ENCODE measurements around the gene HELZ. TPM values are rescaled to one million over a fixed set of nuclear protein-coding genes. Genes with fewer than 3 reads are reported as not detected.

The HELZ gene
- polyA plus RNA-seq, 3 donors, result 24.8 to 44.1 (median 39.9) TPM

- Histone ChIP-seq H3K9ac (ENCODE audit: insufficient read depth, low read length, poor library complexity, severe bottlenecking) (no peak overlapping the region), H3K4me1 (ENCODE audit: control insufficient read depth in 1 of 2, insufficient read depth in 2 of 2, low read length in 2 of 2) (peaks cover 22 to 27% of the 10 kb centered on the region in 2 donors), H3K36me3 (replicated peaks in 1 of 2; ENCODE audit: control insufficient read depth in 1 of 2, insufficient read depth in 2 of 2, low read length in 2 of 2) (peaks cover 42 to 71% of the 10 kb centered on the region in 2 donors), H3K27ac (ENCODE audit: low read depth in 1 of 2, low read length in 2 of 2) (no peak overlapping the region), H4K20me1 (ENCODE audit: insufficient read depth, low read length) (peaks cover 17% of the 10 kb centered on the region), H3K79me2 (ENCODE audit: insufficient read depth, low read length) (peaks cover 27% of the 10 kb centered on the region), H2AFZ (ENCODE audit: insufficient read depth, low read depth, low read length, poor library complexity, severe bottlenecking) (no peak overlapping the region), H3K9me3 (replicated peaks in 1 of 2; ENCODE audit: control insufficient read depth in 1 of 2, insufficient read depth in 1 of 2, low read length in 2 of 2) (no peaks in the 10 kb centered on the region), H3K4me2 (replicated peaks; ENCODE audit: extremely low read depth, low read length, poor library complexity, severe bottlenecking) (no peak overlapping the region), H3K4me3 (replicated peaks in 1 of 3; ENCODE audit: low read depth in 2 of 3, low read length in 3 of 3) (no peak overlapping the region), H3K27me3 (ENCODE audit: control insufficient read depth in 2 of 2, insufficient read depth in 2 of 2, low read length in 2 of 2) (no peaks in the 10 kb centered on the region)
- Mint-ChIP-seq H3K4me3 (no peak overlapping the region), H3K27ac (peak overlapping the region in 1 of 7 donors; percentile 15), H3K27me3 (ENCODE audit: low read depth in 3 of 3) (no peaks in the 10 kb centered on the region), H3K4me1 (peaks cover 31% of the 10 kb centered on the region), H3K9me3 (peaks cover 0 to 2% (median 0%) of the 10 kb centered on the region in 7 donors), H3K36me3 (peaks cover 46 to 60% of the 10 kb centered on the region in 2 donors)
- intact Hi-C loops (cut with micrococcal nuclease), result no loop called here
- no peak for DNase-seq
- 100% methylated on average over 1 of the region's 8 CpGs for WGBS (ENCODE audit: insufficient coverage)
- no peak for TF ChIP-seq CTCF (IDR thresholded peaks at IDR 0.05)
Measured at GRCh38 chr17:67160791-67161190, 84.2 kb downstream of the HELZ start.

- Histone ChIP-seq H3K79me2 (ENCODE audit: insufficient read depth, low read length) (peaks cover 21% of the 10 kb centered on the region), H3K27me3 (ENCODE audit: control insufficient read depth in 2 of 2, insufficient read depth in 2 of 2, low read length in 2 of 2) (no peaks in the 10 kb centered on the region), H3K9ac (ENCODE audit: insufficient read depth, low read length, poor library complexity, severe bottlenecking) (no peak overlapping the region), H3K4me2 (replicated peaks; ENCODE audit: extremely low read depth, low read length, poor library complexity, severe bottlenecking) (no peak overlapping the region), H3K4me1 (ENCODE audit: control insufficient read depth in 1 of 2, insufficient read depth in 2 of 2, low read length in 2 of 2) (no peaks in the 10 kb centered on the region), H4K20me1 (ENCODE audit: insufficient read depth, low read length) (peaks cover 30% of the 10 kb centered on the region), H3K27ac (ENCODE audit: low read depth in 1 of 2, low read length in 2 of 2) (peak overlapping the region in 1 of 2 donors; percentile 42), H3K36me3 (replicated peaks in 1 of 2; ENCODE audit: control insufficient read depth in 1 of 2, insufficient read depth in 2 of 2, low read length in 2 of 2) (peaks cover 44 to 90% of the 10 kb centered on the region in 2 donors), H3K9me3 (replicated peaks in 1 of 2; ENCODE audit: control insufficient read depth in 1 of 2, insufficient read depth in 1 of 2, low read length in 2 of 2) (no peaks in the 10 kb centered on the region), H3K4me3 (replicated peaks in 1 of 3; ENCODE audit: low read depth in 2 of 3, low read length in 3 of 3) (no peak overlapping the region), H2AFZ (ENCODE audit: insufficient read depth, low read depth, low read length, poor library complexity, severe bottlenecking) (no peak overlapping the region)
- TF ChIP-seq CTCF (IDR thresholded peaks at IDR 0.05), result no peak
- H3K9me3 Mint-ChIP-seq, result no peaks in the 10 kb centered on the region
- peaks cover 9% of the 10 kb centered on the region for H3K4me1 Mint-ChIP-seq
- no peak for DNase-seq
- H3K36me3 Mint-ChIP-seq, result peaks cover 51 to 61% of the 10 kb centered on the region in 2 donors
- intact Hi-C loops (cut with micrococcal nuclease), result no loop called here
- H3K27me3 Mint-ChIP-seq (ENCODE audit: low read depth in 3 of 3), result no peaks in the 10 kb centered on the region
- H3K27ac Mint-ChIP-seq, result peak overlapping the region in 3 of 7 donors; percentile 7 to 86 (median 27)
- no peak overlapping the region for H3K4me3 Mint-ChIP-seq
Measured at GRCh38 chr17:67157732-67158639, 87.0 kb downstream of the HELZ start.

All from CD14-positive monocyte (primary cell).